ENCODE measurements around the gene ZNF865. TPM values are rescaled to one million over a fixed set of nuclear protein-coding genes. Genes with fewer than 3 reads are reported as not detected.

ZNF865 gene
- total RNA-seq, 3 donors from 2014 or later (not counting 1 experiment from before 2014, with no cell fraction given) = 18.5 to 22.1 (median 20.9) TPM

- Histone ChIP-seq H3K27ac (ENCODE audit: low read length) (no peak overlapping the region), H3K4me1 (ENCODE audit: control insufficient read depth, insufficient read depth, low read length) (peaks cover 26% of the 10 kb centered on the region), H3K27me3 (ENCODE audit: control insufficient read depth, insufficient read depth, low read length) (no peaks in the 10 kb centered on the region), H3K9me3 (ENCODE audit: control insufficient read depth, insufficient read depth, low read length) (no peaks in the 10 kb centered on the region), H3K36me3 (ENCODE audit: control insufficient read depth, insufficient read depth, low read length) (peaks cover 1% of the 10 kb centered on the region), H3K4me3 (ENCODE audit: low read length) (no peak overlapping the region)
- H3K4me1 Mint-ChIP-seq = peaks cover 10 to 24% of the 10 kb centered on the region in 2 donors
- peaks cover 6 to 29% of the 10 kb centered on the region in 2 donors for H3K27me3 Mint-ChIP-seq (ENCODE audit: low read depth in 2 of 2)
- no peak overlapping the region for H3K27ac Mint-ChIP-seq
- H3K36me3 Mint-ChIP-seq = no peaks in the 10 kb centered on the region
- ATAC-seq = no peak
- DNase-seq = no peak
- H3K9me3 Mint-ChIP-seq = no peaks in the 10 kb centered on the region
- TF ChIP-seq CTCF (IDR thresholded peaks at IDR 0.05) = no peak
- WGBS (ENCODE audit: insufficient coverage) = 74% methylated on average over 7 of the region's 7 CpGs
- intact Hi-C loops (cut with micrococcal nuclease) = no loop called here
- no peak overlapping the region for H3K4me3 Mint-ChIP-seq
Measured at GRCh38 chr19:55590109-55590508, 15.3 kb upstream of the ZNF865 start.

- peaks cover under 1 to 24% of the 10 kb centered on the region in 2 donors for H3K27me3 Mint-ChIP-seq (ENCODE audit: low read depth in 2 of 2)
- Histone ChIP-seq H3K27ac (ENCODE audit: low read length) (no peak overlapping the region), H3K4me1 (ENCODE audit: control insufficient read depth, insufficient read depth, low read length) (peaks cover 26% of the 10 kb centered on the region), H3K36me3 (ENCODE audit: control insufficient read depth, insufficient read depth, low read length) (peaks cover 1% of the 10 kb centered on the region), H3K9me3 (ENCODE audit: control insufficient read depth, insufficient read depth, low read length) (no peaks in the 10 kb centered on the region), H3K4me3 (ENCODE audit: low read length) (no peak overlapping the region), H3K27me3 (ENCODE audit: control insufficient read depth, insufficient read depth, low read length) (no peaks in the 10 kb centered on the region)
- DNase-seq (no peak), ATAC-seq (no peak)
- TF ChIP-seq CTCF (IDR thresholded peaks at IDR 0.05) = no peak
- no peaks in the 10 kb centered on the region for H3K36me3 Mint-ChIP-seq
- intact Hi-C loops (cut with micrococcal nuclease) = no loop called here
- H3K4me3 Mint-ChIP-seq = no peak overlapping the region
- no peaks in the 10 kb centered on the region for H3K9me3 Mint-ChIP-seq
- WGBS (ENCODE audit: insufficient coverage) = 93% methylated on average over 9 of the region's 10 CpGs
- peaks cover 5 to 19% of the 10 kb centered on the region in 2 donors for H3K4me1 Mint-ChIP-seq
- no peak overlapping the region for H3K27ac Mint-ChIP-seq
Measured at GRCh38 chr19:55590617-55591016, 14.8 kb upstream of the ZNF865 start.

GRCh38 chr19:55591555-55591954 lies 13.9 kb upstream of the ZNF865 start:
- Histone ChIP-seq H3K4me1 (ENCODE audit: control insufficient read depth, insufficient read depth, low read length) (peaks cover 18% of the 10 kb centered on the region), H3K27me3 (ENCODE audit: control insufficient read depth, insufficient read depth, low read length) (no peaks in the 10 kb centered on the region), H3K36me3 (ENCODE audit: control insufficient read depth, insufficient read depth, low read length) (peaks cover 4% of the 10 kb centered on the region), H3K9me3 (ENCODE audit: control insufficient read depth, insufficient read depth, low read length) (no peaks in the 10 kb centered on the region), H3K4me3 (ENCODE audit: low read length) (no peak overlapping the region), H3K27ac (ENCODE audit: low read length) (no peak overlapping the region)
- WGBS (ENCODE audit: insufficient coverage) = 93% methylated on average over 10 of the region's 10 CpGs
- no peak for TF ChIP-seq CTCF (IDR thresholded peaks at IDR 0.05)
- Mint-ChIP-seq H3K27me3 (ENCODE audit: low read depth in 2 of 2) (peaks cover 0 to 17% of the 10 kb centered on the region in 2 donors), H3K36me3 (no peaks in the 10 kb centered on the region), H3K9me3 (no peaks in the 10 kb centered on the region), H3K27ac (no peak overlapping the region), H3K4me1 (peaks cover 5 to 10% of the 10 kb centered on the region in 2 donors), H3K4me3 (no peak overlapping the region)
- intact Hi-C loops (cut with micrococcal nuclease) = no loop called here
- DNase-seq (no peak), ATAC-seq (no peak)

GRCh38 chr19:55592391-55593090 lies 12.9 kb upstream of the ZNF865 start:
- peaks cover 5% of the 10 kb centered on the region for H3K36me3 ChIP-seq (ENCODE audit: control insufficient read depth, insufficient read depth, low read length)
- H3K4me3 ChIP-seq (ENCODE audit: low read length) = no peak overlapping the region
- Mint-ChIP-seq H3K9me3 (no peaks in the 10 kb centered on the region), H3K4me1 (no peaks in the 10 kb centered on the region), H3K27me3 (ENCODE audit: low read depth in 2 of 2) (peaks cover 0 to 12% of the 10 kb centered on the region in 2 donors), H3K4me3 (no peak overlapping the region), H3K27ac (no peak overlapping the region), H3K36me3 (no peaks in the 10 kb centered on the region)
- DNase-seq (no peak), ATAC-seq (no peak)
- no peak for TF ChIP-seq CTCF (IDR thresholded peaks at IDR 0.05)
- no peak overlapping the region for H3K27ac ChIP-seq (ENCODE audit: low read length)
- intact Hi-C loops (cut with micrococcal nuclease) = no loop called here
- H3K27me3 ChIP-seq (ENCODE audit: control insufficient read depth, insufficient read depth, low read length) = no peaks in the 10 kb centered on the region
- WGBS (ENCODE audit: insufficient coverage) = 97% methylated on average over 73 of the region's 73 CpGs
- peaks cover 8% of the 10 kb centered on the region for H3K4me1 ChIP-seq (ENCODE audit: control insufficient read depth, insufficient read depth, low read length)
- no peaks in the 10 kb centered on the region for H3K9me3 ChIP-seq (ENCODE audit: control insufficient read depth, insufficient read depth, low read length)

All from natural killer cell (primary cell).